ENCODE data around the gene BAG3. TPM values are rescaled to one million over a fixed set of nuclear protein-coding genes. Genes with fewer than 3 reads are reported as not detected.

The BAG3 gene
- total RNA-seq, 6 experiments from 2014 or later = 97.2 to 108 (median 101) TPM

DNA sequence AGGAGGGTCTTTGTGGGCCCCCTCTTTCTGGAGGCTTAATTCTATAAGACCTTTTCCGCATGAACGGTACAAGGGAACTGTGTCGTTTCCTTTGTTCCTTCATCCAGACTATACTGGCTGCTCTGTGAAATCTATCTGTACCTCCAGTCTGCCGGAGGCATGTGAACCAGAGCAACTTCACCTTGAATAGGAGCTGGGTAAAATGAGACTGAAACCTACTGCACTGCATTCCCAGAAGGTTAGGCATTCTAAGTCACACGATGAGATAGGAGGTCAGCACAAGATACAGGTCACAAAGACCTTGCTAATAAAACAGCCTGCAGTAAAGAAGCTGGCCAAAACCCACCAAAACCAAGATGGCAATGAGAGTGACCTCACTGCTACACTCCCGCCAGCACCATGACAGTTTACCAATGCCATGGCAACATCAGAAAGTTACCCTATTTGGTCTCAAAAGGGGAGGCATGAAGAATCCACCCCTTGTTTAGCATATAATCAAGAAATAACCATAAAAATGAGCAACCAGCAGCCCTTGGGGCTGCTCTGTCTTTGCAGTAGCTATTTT, 37.9 kb downstream of the BAG3 start:
- no peak for DNase-seq
- H3K36me3 Mint-ChIP-seq (ENCODE audit: low read depth) = no peaks in the 10 kb centered on the region; the same call in 1 of the 2 replicates
- no peak overlapping the region for H3K4me3 Mint-ChIP-seq
- TF ChIP-seq, protein P1, sequence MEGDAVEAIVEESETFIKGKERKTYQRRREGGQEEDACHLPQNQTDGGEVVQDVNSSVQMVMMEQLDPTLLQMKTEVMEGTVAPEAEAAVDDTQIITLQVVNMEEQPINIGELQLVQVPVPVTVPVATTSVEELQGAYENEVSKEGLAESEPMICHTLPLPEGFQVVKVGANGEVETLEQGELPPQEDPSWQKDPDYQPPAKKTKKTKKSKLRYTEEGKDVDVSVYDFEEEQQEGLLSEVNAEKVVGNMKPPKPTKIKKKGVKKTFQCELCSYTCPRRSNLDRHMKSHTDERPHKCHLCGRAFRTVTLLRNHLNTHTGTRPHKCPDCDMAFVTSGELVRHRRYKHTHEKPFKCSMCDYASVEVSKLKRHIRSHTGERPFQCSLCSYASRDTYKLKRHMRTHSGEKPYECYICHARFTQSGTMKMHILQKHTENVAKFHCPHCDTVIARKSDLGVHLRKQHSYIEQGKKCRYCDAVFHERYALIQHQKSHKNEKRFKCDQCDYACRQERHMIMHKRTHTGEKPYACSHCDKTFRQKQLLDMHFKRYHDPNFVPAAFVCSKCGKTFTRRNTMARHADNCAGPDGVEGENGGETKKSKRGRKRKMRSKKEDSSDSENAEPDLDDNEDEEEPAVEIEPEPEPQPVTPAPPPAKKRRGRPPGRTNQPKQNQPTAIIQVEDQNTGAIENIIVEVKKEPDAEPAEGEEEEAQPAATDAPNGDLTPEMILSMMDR (IDR thresholded peaks at IDR 0.05) = no peak
- no peaks in the 10 kb centered on the region for H3K9me3 Mint-ChIP-seq
- peaks cover 24% of the 10 kb centered on the region for H3K4me1 Mint-ChIP-seq (ENCODE audit: low read depth)
- H3K27ac Mint-ChIP-seq = no peak overlapping the region
- peaks cover 6% of the 10 kb centered on the region for H3K27me3 Mint-ChIP-seq (ENCODE audit: insufficient read depth)

DNA sequence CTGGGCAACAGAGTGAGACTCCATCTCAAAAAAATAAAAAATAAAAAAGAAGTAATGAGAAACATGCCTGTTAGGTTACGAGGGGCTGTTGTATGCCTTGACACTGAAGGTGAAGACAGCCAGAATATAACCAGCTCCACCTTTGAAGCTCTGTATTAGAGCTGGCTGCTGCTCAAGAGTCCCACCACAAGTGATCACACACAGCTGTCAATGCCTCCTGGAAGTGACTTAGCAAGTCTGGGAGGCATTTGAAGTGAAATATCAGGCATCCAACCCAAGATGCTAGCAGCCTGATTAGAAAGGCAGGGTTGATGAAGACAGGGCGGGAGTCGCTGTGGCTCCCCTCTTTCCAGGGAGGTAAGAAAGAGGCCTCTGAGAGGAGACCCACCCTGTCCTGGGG, 40.5 kb downstream of the BAG3 start:
- Mint-ChIP-seq H3K27ac (no peak overlapping the region), H3K27me3 (ENCODE audit: insufficient read depth) (peaks cover 14% of the 10 kb centered on the region), H3K36me3 (ENCODE audit: low read depth) (no peaks in the 10 kb centered on the region; the same call in 1 of the 2 replicates), H3K9me3 (0 out of 2 replicates have a peak, but pooled peaks cover 4% of the 10 kb centered on the region), H3K4me3 (no peak overlapping the region), H3K4me1 (ENCODE audit: low read depth) (peaks cover 18% of the 10 kb centered on the region)
- no peak for DNase-seq
- TF ChIP-seq, protein P1 (IDR thresholded peaks at IDR 0.05) = no peak

- no peak for DNase-seq
- H3K27me3 Mint-ChIP-seq (ENCODE audit: insufficient read depth) = peaks cover 13% of the 10 kb centered on the region
- H3K27ac Mint-ChIP-seq = no peak overlapping the region
- H3K4me1 Mint-ChIP-seq (ENCODE audit: low read depth) = peaks cover 1% of the 10 kb centered on the region
- TF ChIP-seq, protein P1 (IDR thresholded peaks at IDR 0.05) = no peak
- H3K9me3 Mint-ChIP-seq = 0 out of 2 replicates have a peak, but pooled peaks cover 4% of the 10 kb centered on the region
- no peaks in the 10 kb centered on the region; the same call in 1 of the 2 replicates for H3K36me3 Mint-ChIP-seq (ENCODE audit: low read depth)
- H3K4me3 Mint-ChIP-seq = no peak overlapping the region
These were observed 42.2 kb downstream of the BAG3 start for GRCh38 chr10:119693262-119693957.

- TF ChIP-seq, protein P1 (IDR thresholded peaks at IDR 0.05) = no peak
- no peak overlapping the region for H3K4me3 Mint-ChIP-seq
- no peaks in the 10 kb centered on the region for H3K36me3 Mint-ChIP-seq (ENCODE audit: low read depth)
- H3K27me3 Mint-ChIP-seq (ENCODE audit: insufficient read depth) = peaks cover 11% of the 10 kb centered on the region
- H3K9me3 Mint-ChIP-seq = 0 out of 2 replicates have a peak, but pooled peaks cover 4% of the 10 kb centered on the region
- no peak for DNase-seq
- H3K4me1 Mint-ChIP-seq (ENCODE audit: low read depth) = no peaks in the 10 kb centered on the region
- H3K27ac Mint-ChIP-seq = no peak overlapping the region
These were observed 43.4 kb downstream of the BAG3 start for GRCh38 chr10:119694608-119695007.

- TF ChIP-seq, protein P1 (IDR thresholded peaks at IDR 0.05) = no peak
- no peak for DNase-seq
- Mint-ChIP-seq H3K27me3 (ENCODE audit: insufficient read depth) (peaks cover 2% of the 10 kb centered on the region), H3K4me3 (no peak overlapping the region), H3K27ac (no peak overlapping the region), H3K36me3 (ENCODE audit: low read depth) (no peaks in the 10 kb centered on the region), H3K9me3 (0 out of 2 replicates have a peak, but pooled peaks cover 4% of the 10 kb centered on the region), H3K4me1 (ENCODE audit: low read depth) (peaks cover 22% of the 10 kb centered on the region)
These were observed 49.3 kb downstream of the BAG3 start for GRCh38 chr10:119700321-119700954.
